B cell (primary cell): ENCODE data around the gene ACP3. TPM values are rescaled to one million over a fixed set of nuclear protein-coding genes. Genes with fewer than 3 reads are reported as not detected.

Source experiments
- ATAC-seq: fragments of 200-7000 bp; cut with Tn5 transposase; one replicate; pipeline ENCODE4 v1.10.0; 2021; ENCODE audit warnings: low read depth, mild to moderate bottlenecking, moderate number of reproducible peaks, moderate library complexity
- CTCF ChIA-PET: fragments of 350-600 bp; sonication (Branson Sonifier 250); formaldehyde crosslinking; loops from one replicate; lab custom pipeline; 2021; ENCODE audit warnings: antibody characterized with exemption, inconsistent platforms; lab: Charles Lee
- POLR2A ChIA-PET: fragments of 350-600 bp; sonication (Branson Sonifier 250); formaldehyde crosslinking; loops from one replicate; lab custom pipeline; 2021; ENCODE audit warnings: antibody characterized with exemption; lab: Charles Lee
- DNase-seq: peaks from one replicate; pipeline ENCODE4 v3.0.0; 2013
- H2AFZ ChIP-seq: 2 replicates; pipeline ENCODE4 v1.6.1; 2012; ENCODE audit warnings: mild to moderate bottlenecking, low read depth, low read length; ENCODE audit not compliant: insufficient read depth, poor library complexity, severe bottlenecking
- H3K27ac ChIP-seq, 2 donors: 1 replicate in 1 of 2; 2 replicates in 1 of 2; pipeline ENCODE4 v1.5.1; 2012 to 2013; ENCODE audit warnings: low read length in 2 of 2, mild to moderate bottlenecking in 2 of 2, moderate library complexity in 1 of 2
- H3K27me3 ChIP-seq, 4 experiments: fragments of 200-600 bp in 1 of 4; sonication (generic) in 1 of 4; replicated peaks in 1 of 4; 1 replicate in 2 of 4; 2 replicates in 2 of 4; pipeline versions ENCODE4 v1.6.1 to v1.7.0; 2013 to 2016; ENCODE audit warnings: low read length in 3 of 4, mild to moderate bottlenecking in 2 of 4, mixed read lengths in 1 of 4, moderate library complexity in 1 of 4; ENCODE audit not compliant: insufficient read depth in 4 of 4, control insufficient read depth in 3 of 4; ENCODE audit errors: control extremely low read depth in 1 of 4
- H3K36me3 ChIP-seq, 2 experiments: replicated peaks in 1 of 2; 1 replicate in 1 of 2; 2 replicates in 1 of 2; pipeline versions ENCODE4 v1.6.1 to v1.7.1; 2013; ENCODE audit warnings: low read length in 1 of 2; ENCODE audit not compliant: insufficient read depth in 2 of 2, control insufficient read depth in 1 of 2; ENCODE audit errors: control extremely low read depth in 1 of 2, extremely low read depth in 1 of 2
- H3K4me1 ChIP-seq, 2 donors: fragments of 200-600 bp in 1 of 2; sonication (generic) in 1 of 2; 1 replicate in 1 of 2; 2 replicates in 1 of 2; pipeline versions ENCODE4 v1.5.1 to v1.6.1; 2013 to 2017; ENCODE audit warnings: low read length in 2 of 2; ENCODE audit not compliant: control insufficient read depth in 2 of 2, insufficient read depth in 2 of 2
- H3K4me2 ChIP-seq: replicated peaks from 2 replicates; pipeline ENCODE3; 2012; ENCODE audit warnings: mild to moderate bottlenecking, low read depth, low read length; ENCODE audit not compliant: poor library complexity, severe bottlenecking
- H3K4me3 ChIP-seq, 5 experiments: fragments of 200-600 bp in 1 of 5; sonication (generic) in 1 of 5; 1 replicate in 3 of 5; 2 replicates in 2 of 5; pipeline versions ENCODE4 v1.5.1 to v1.7.0; 2011 to 2016; ENCODE audit warnings: low read length in 4 of 5, mild to moderate bottlenecking in 4 of 5, low read depth in 2 of 5, control low read depth in 1 of 5, moderate library complexity in 1 of 5; ENCODE audit not compliant: insufficient read depth in 1 of 5; ENCODE audit errors: control extremely low read depth in 1 of 5, extremely low read depth in 1 of 5
- H3K79me2 ChIP-seq: fragments of 200-600 bp; sonication (generic); one replicate; pipeline ENCODE4 v1.6.0; 2016; ENCODE audit warnings: low read length; ENCODE audit not compliant: control insufficient read depth, insufficient read depth
- H3K9ac ChIP-seq: fragments of 200-600 bp; sonication (generic); 2 replicates; pipeline ENCODE4 v1.6.1; 2017; ENCODE audit warnings: mild to moderate bottlenecking, low read length, moderate library complexity
- H3K9me3 ChIP-seq, 3 donors: one replicate each; pipeline versions ENCODE4 v1.6.1 to v1.7.1; 2013; ENCODE audit warnings: low read length in 2 of 3; ENCODE audit not compliant: control insufficient read depth in 2 of 3, insufficient read depth in 1 of 3; ENCODE audit errors: control extremely low read depth in 1 of 3
- H4K20me1 ChIP-seq: 2 replicates; pipeline ENCODE4 v1.6.0; 2012; ENCODE audit warnings: mild to moderate bottlenecking, low read length; ENCODE audit not compliant: insufficient read depth, control insufficient read depth, poor library complexity, severe bottlenecking
- H3K27ac Mint-ChIP-seq: one replicate; pipeline ENCODE4 v1.8.0; 2021; ENCODE audit warnings: mixed read lengths
- H3K27me3 Mint-ChIP-seq: one replicate; pipeline ENCODE4 v1.8.0; 2021; ENCODE audit warnings: mixed read lengths
- H3K4me1 Mint-ChIP-seq: one replicate; pipeline ENCODE4 v1.8.0; 2021; ENCODE audit warnings: mixed read lengths
- H3K4me3 Mint-ChIP-seq: one replicate; pipeline ENCODE4 v1.8.0; 2021; ENCODE audit warnings: mixed read lengths
- H3K9me3 Mint-ChIP-seq: one replicate; pipeline ENCODE4 v1.8.0; 2022; ENCODE audit warnings: mixed read lengths; ENCODE audit not compliant: insufficient read depth
- CTCF ChIP-seq: fragments of 200-600 bp; IDR thresholded peaks from one replicate; pipeline ENCODE4 v1.8.0; 2022; ENCODE audit warnings: antibody characterized with exemption, mild to moderate bottlenecking
- EZH2 ChIP-seq: IDR thresholded peaks from 2 replicates; pipeline ENCODE4 v1.6.1; 2012; ENCODE audit warnings: borderline replicate concordance, low read depth, mild to moderate bottlenecking, moderate library complexity, low read length; ENCODE audit not compliant: insufficient read depth, poor library complexity, severe bottlenecking
- WGBS: methylation state at CpG from one replicate; pipeline ENCODE4 v1.1.5; 2013; ENCODE audit warnings: missing lambda C conversion rate; ENCODE audit not compliant: insufficient coverage; 5-methylcytosine and 5-hydroxymethylcytosine counted together
- intact Hi-C: fragments of 100-400 bp; cut with micrococcal nuclease; formaldehyde crosslinking; loops from one replicate; pipeline ENCODE4 v1.10.0; 2022
- polyA plus RNA-seq: library from polyadenylated mRNA; depleted of rRNA; stranded (reverse); fragments of >200 nt; gene quantifications from 2 replicates; pipeline ENCODE4 v1.2.3, GENCODE V29; 2012
- total RNA-seq, 2 donors: library from RNA; stranded (reverse); fragments of 120-200 nt in 1 of 2; gene quantifications; 1 replicate in 1 of 2; 2 replicates in 1 of 2; pipeline versions ENCODE4 v1.2.3 to v1.2.4, GENCODE V29; 2013 to 2022

ACP3 gene
- total and polyA plus RNA-seq, 2 donors (not counting 1 experiment from before 2014, with no cell fraction given): 0.36 to 0.64 TPM

- Histone ChIP-seq H3K79me2 (no peaks in the 10 kb centered on the region), H3K9ac (no peak overlapping the region), H3K4me1 (no peaks in the 10 kb centered on the region), H4K20me1 (no peaks in the 10 kb centered on the region), H3K27ac (no peak overlapping the region), H3K4me2 (no peak overlapping the region), H3K36me3 (no peaks in the 10 kb centered on the region), H3K27me3 (no peaks in the 10 kb centered on the region), H3K9me3 (no peaks in the 10 kb centered on the region), H3K4me3 (no peak overlapping the region), H2AFZ (no peak overlapping the region)
- Mint-ChIP-seq H3K9me3 (no peaks in the 10 kb centered on the region), H3K4me3 (no peak overlapping the region), H3K27me3 (no peaks in the 10 kb centered on the region), H3K27ac (no peak overlapping the region), H3K4me1 (no peaks in the 10 kb centered on the region)
- ChIA-PET CTCF (no interaction called here), POLR2A (no interaction called here)
- DNase-seq (no peak), ATAC-seq (no peak)
- WGBS: 100% methylated on average over 1 of the region's 3 CpGs
- TF ChIP-seq CTCF: no peak
- no peak for TF ChIP-seq EZH2
- intact Hi-C loops: no loop called here
These were observed 5.9 kb upstream of the ACP3 start for GRCh38 chr3:132311316-132311715.

GRCh38 chr3:132311841-132312240 is 5.4 kb upstream of the ACP3 start:
- POLR2A ChIA-PET: no interaction called here
- no peaks in the 10 kb centered on the region for H3K4me1 Mint-ChIP-seq
- intact Hi-C loops: no loop called here
- no peaks in the 10 kb centered on the region for H4K20me1 ChIP-seq
- H3K36me3 ChIP-seq: no peaks in the 10 kb centered on the region
- no peaks in the 10 kb centered on the region for H3K79me2 ChIP-seq
- no peak overlapping the region for H3K4me2 ChIP-seq
- no peaks in the 10 kb centered on the region for H3K9me3 Mint-ChIP-seq
- H3K27me3 ChIP-seq: no peaks in the 10 kb centered on the region
- WGBS: 100% methylated on average over 1 of the region's 2 CpGs
- no peak overlapping the region for H3K4me3 ChIP-seq
- DNase-seq: no peak
- ATAC-seq: no peak
- no peak overlapping the region for H3K27ac Mint-ChIP-seq
- H3K27me3 Mint-ChIP-seq: no peaks in the 10 kb centered on the region
- CTCF ChIA-PET: no interaction called here
- no peak overlapping the region for H3K9ac ChIP-seq
- H3K27ac ChIP-seq: no peak overlapping the region
- H2AFZ ChIP-seq: no peak overlapping the region
- no peaks in the 10 kb centered on the region for H3K9me3 ChIP-seq
- no peaks in the 10 kb centered on the region for H3K4me1 ChIP-seq
- TF ChIP-seq CTCF: no peak
- TF ChIP-seq EZH2: no peak
- H3K4me3 Mint-ChIP-seq: no peak overlapping the region
